Measurements from ENCODE around the gene TMA7.

Gene TMA7

DNA sequence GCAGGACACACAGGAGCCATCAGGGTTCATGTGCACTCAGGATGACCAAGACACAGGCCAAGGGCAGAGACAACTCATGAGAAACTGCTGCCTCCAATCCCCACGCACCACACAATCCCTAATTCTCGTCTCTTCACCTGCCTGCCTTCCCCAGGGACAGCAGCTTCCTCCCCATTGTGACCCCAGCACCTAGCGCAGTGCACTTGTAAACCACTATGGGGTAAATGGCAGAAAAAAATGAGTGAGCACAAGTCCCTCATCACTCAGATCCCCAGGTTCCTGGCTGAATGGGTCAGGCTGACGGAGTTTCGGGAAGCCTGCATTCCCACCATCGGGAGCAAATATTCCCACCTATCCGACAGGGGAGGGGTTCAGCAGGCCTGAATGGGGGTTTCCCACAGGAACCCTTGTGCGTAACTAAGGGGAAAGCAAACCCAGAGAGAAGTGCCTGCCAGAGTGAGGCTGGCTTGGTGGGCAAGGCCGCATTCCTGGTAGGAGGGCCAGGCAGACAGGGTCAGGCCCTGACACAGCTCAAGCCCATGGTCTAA lies 28.9 kb upstream of the TMA7 start:
- DNase-seq (ENCODE audit: low read depth): no peak
- no peak overlapping the region for H3K4me3 ChIP-seq (ENCODE audit: low read length)
- TF ChIP-seq, protein P1, sequence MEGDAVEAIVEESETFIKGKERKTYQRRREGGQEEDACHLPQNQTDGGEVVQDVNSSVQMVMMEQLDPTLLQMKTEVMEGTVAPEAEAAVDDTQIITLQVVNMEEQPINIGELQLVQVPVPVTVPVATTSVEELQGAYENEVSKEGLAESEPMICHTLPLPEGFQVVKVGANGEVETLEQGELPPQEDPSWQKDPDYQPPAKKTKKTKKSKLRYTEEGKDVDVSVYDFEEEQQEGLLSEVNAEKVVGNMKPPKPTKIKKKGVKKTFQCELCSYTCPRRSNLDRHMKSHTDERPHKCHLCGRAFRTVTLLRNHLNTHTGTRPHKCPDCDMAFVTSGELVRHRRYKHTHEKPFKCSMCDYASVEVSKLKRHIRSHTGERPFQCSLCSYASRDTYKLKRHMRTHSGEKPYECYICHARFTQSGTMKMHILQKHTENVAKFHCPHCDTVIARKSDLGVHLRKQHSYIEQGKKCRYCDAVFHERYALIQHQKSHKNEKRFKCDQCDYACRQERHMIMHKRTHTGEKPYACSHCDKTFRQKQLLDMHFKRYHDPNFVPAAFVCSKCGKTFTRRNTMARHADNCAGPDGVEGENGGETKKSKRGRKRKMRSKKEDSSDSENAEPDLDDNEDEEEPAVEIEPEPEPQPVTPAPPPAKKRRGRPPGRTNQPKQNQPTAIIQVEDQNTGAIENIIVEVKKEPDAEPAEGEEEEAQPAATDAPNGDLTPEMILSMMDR (conservative IDR thresholded peaks at IDR 0.05; ENCODE audit: low read depth, low read length): no peak

- TF ChIP-seq, protein P1 (conservative IDR thresholded peaks at IDR 0.05; ENCODE audit: low read depth, low read length): no peak
Measured at GRCh38 chr3:48411606-48412374, 28.3 kb upstream of the TMA7 start.

DNA sequence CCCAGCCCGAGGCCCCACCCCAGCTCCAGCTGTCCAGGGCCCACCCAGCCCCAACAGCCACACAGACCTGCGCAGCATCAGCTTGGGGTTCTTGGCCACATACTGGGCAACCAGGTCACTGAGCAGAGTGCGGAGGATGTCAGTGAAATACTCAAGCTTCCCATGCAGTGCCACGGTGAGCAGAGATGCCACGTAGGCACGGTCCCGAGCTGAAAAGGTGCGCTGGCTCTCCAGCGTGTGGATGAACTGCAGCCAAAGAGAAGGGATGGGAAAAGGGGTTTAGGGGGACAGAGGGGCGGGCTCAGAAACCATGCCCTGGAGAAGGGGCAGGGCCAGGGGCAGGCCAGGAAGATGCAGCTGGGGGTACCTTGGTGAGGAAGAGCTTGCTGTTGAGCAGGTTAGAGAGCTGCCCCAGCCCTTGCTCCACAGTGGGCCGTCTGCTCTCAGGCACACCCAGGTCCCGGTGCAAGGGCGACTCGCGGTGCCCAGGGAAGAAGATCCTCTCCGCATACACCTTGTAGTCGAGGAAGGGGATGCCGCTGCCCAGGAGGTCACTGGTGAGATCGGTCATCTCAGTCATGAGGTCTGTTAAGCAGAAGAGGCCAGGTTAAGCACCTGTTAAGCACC lies 27.6 kb upstream of the TMA7 start:
- no peak for DNase-seq (ENCODE audit: low read depth)
- no peak overlapping the region for H3K4me3 ChIP-seq (ENCODE audit: low read length)
- TF ChIP-seq, protein P1 (conservative IDR thresholded peaks at IDR 0.05; ENCODE audit: low read depth, low read length): no peak

More at GRCh38 chr3:48411606-48412374, 28.3 kb upstream of the TMA7 start:
- no peak overlapping the region for H3K4me3 ChIP-seq (ENCODE audit: low read length)
- no peak for DNase-seq (ENCODE audit: low read depth)

- no peak for DNase-seq (ENCODE audit: low read depth)
- TF ChIP-seq, protein P1 (conservative IDR thresholded peaks at IDR 0.05; ENCODE audit: low read depth, low read length): no peak
- H3K4me3 ChIP-seq (ENCODE audit: low read length): no peak overlapping the region
Measured at GRCh38 chr3:48413086-48413485, 27.0 kb upstream of the TMA7 start.

- TF ChIP-seq, protein P1 (conservative IDR thresholded peaks at IDR 0.05; ENCODE audit: low read depth, low read length): no peak
- DNase-seq (ENCODE audit: low read depth): no peak
- H3K4me3 ChIP-seq (ENCODE audit: low read length): no peak overlapping the region
Measured at GRCh38 chr3:48413611-48414010, 26.4 kb upstream of the TMA7 start.

- DNase-seq (ENCODE audit: low read depth): no peak
- H3K4me3 ChIP-seq (ENCODE audit: low read length): no peak overlapping the region
- TF ChIP-seq, protein P1 (conservative IDR thresholded peaks at IDR 0.05; ENCODE audit: low read depth, low read length): no peak
Measured at GRCh38 chr3:48414376-48415250, 25.4 kb upstream of the TMA7 start.

Measured in retinal pigment epithelial cell (primary cell).